LNCaP clone FGC (cell line): ENCODE data around the gene HOXA4.

Experiments used
- DNase-seq: peaks from one replicate; pipeline ENCODE4 v3.0.0-alpha.2; 2011; ENCODE audit warnings: low read depth
- H3K4me3 ChIP-seq: 2 replicates; pipeline ENCODE4 v1.5.1; 2011; ENCODE audit warnings: mild to moderate bottlenecking, low read depth, low read length, control low read depth
- TF ChIP-seq, protein P1 (sequence below): IDR thresholded peaks from 2 replicates; pipeline ENCODE4 v1.5.1; 2012; ENCODE audit warnings: mild to moderate bottlenecking; ENCODE audit not compliant: control insufficient read depth, insufficient read depth; ENCODE audit errors: extremely low read depth

Gene HOXA4

DNA sequence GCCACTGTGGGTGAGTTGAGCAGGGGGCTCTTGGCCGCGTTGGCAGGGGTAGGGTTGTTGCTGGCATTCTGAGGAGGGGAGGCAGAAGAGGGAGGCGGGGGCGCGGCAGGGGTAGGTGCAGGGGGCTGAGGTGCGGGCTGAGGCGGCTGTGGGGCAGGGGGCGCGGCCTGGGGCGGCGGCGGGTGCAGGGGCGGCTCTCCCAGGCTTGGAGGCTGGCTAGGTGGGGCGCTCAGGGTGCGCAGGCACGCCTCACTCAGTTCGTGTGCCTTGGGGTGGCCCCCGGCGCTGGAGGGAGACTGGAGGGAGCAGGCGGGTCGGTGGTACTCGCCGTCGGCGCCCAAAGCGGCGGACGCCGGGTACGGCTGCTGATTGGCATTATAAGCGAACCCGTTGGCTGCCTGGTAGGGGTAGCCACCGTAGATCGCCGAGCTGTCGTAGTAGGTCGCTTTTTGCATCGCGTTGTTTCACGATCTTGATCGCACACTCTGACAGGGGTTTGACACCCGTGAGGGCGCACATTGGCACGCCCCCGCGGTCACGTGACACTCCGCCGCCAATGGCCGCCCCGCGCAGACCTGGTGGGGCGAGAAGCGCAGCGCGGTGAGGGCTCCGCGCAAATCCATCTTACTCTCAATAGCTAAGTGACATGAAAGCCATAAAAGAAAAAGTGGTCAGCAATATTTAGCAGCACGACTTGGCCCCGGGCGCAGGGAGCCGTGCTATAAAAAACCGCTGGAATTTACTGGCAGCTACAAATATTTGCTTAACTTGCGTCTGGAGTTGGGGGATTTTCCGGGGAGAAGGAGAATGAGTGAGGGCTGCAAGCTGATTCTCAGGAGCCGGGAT, 20.1 kb downstream of the HOXA4 start:
- H3K4me3 ChIP-seq = peak overlapping the region; percentile 23; the same call in 1 of the 2 replicates
- TF ChIP-seq, protein P1, sequence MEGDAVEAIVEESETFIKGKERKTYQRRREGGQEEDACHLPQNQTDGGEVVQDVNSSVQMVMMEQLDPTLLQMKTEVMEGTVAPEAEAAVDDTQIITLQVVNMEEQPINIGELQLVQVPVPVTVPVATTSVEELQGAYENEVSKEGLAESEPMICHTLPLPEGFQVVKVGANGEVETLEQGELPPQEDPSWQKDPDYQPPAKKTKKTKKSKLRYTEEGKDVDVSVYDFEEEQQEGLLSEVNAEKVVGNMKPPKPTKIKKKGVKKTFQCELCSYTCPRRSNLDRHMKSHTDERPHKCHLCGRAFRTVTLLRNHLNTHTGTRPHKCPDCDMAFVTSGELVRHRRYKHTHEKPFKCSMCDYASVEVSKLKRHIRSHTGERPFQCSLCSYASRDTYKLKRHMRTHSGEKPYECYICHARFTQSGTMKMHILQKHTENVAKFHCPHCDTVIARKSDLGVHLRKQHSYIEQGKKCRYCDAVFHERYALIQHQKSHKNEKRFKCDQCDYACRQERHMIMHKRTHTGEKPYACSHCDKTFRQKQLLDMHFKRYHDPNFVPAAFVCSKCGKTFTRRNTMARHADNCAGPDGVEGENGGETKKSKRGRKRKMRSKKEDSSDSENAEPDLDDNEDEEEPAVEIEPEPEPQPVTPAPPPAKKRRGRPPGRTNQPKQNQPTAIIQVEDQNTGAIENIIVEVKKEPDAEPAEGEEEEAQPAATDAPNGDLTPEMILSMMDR = no peak
- no peak for DNase-seq

DNA sequence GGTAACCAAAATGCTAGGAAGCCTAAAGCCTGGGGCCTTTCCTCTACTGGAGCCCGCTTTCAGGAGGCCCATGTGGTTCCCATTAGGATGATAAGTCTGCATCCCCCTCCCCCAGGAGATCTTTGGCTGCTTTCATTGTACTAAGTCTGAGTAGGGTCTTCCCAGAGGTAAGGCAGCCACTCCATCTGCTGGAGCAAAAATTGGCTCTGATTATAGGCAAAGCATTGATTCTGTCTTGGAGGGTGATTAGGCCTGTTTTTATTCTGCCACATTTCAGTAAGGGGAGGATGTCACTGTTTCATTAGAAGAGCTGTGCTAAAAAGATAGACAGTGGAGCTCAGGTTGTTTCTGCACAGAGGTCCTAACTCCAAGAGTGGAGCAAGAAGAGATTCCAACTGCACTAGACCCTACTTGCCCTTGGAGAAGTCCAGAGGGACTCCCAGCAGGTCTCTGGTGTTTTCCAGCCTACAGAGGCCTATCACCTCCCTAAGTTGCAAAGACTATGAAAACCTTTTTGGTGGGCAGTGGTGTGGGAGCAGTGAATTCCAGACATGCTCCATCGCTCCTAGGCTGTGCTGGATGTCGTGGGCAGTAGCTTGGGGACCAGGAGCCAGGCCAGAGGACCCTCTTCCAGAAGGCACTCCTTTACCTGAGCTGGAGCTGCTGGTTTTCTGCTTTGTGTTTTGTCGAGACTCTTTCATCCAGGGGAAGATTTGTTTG, 20.9 kb downstream of the HOXA4 start:
- TF ChIP-seq, protein P1 = no peak
- no peak for DNase-seq
- H3K4me3 ChIP-seq = no peak overlapping the region

DNA sequence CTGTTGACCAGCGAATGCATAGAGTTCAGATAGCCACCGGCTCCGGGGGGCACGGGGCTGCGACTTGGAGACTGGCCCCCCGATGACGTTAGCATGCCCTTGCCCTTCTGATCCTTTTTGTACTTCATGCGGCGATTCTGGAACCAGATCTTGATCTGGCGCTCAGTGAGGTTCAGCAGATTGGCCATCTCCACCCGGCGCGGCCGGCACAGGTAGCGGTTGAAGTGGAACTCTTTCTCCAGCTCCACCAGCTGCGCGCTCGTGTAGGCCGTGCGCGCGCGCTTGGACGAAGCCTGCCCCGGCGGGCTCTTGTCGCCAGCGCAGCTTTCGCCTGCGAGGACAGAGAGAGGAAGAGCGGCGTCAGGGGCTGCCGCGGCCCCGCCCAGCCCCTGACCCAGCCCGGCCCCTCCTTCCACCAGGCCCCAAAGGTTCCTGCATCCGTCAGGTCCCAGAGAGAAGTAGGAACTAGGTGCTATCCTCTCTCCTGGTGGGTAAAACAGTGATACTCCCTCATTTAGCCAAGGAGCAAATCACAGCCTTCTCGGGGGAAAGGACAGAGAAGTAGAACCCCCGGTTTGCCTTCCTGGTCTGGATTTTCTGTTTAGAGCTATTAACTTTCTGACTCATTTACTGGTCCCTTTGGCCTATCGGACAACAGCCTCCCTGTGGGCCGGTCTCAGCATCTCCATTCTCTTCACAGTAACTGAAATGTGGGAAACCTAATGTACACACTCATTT, 22.0 kb downstream of the HOXA4 start:
- TF ChIP-seq, protein P1 = no peak
- DNase-seq = no peak
- H3K4me3 ChIP-seq = no peak overlapping the region

DNA sequence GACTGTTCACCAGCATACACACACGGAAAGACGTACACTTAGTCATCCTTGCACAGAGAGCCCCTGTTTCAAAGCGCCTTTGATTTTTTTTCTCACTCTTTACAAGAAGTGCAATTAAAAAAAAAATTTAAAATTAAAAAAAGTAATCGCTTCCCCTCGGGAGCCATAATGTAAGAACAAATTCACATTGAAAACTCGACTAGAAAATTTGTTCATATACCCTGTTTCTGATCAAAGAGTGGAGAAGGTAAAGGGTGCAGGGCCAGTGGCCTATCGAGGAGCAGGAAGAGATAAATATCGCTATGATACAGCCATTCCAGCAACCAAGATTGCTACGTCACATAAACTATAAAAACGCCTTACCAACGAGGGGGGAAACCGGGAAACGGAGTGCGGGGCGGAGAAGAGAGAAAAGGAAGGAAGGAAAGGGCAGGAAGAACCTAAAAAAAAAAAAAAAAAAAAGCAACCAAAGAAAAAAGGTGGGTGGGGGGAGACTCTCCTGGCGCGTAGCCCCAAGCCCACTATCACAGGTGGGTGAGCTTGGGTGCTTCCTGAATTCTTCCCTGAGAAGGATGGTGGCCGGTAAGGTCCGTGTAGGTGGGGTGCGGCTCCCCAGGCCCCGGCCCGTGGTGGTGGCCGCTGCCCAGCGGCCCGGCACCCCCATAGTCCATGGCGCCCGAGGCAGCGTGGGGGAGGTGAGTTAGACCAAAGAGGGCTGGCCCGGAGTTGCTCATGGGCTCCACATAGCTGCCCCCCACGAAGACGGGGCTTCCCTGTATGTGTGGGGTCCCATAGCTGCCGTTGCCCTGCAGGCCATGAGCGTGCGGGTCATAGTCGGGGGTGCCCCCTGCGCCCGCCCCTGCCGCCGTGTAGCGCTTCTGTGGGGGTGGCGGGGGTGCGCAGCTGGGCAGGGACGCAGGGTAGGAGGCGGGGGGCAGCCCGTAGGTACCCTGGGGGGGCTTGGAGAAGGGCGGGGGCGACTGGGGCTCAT, 22.9 kb downstream of the HOXA4 start:
- TF ChIP-seq, protein P1 = no peak
- DNase-seq = no peak
- no peak overlapping the region for H3K4me3 ChIP-seq

DNA sequence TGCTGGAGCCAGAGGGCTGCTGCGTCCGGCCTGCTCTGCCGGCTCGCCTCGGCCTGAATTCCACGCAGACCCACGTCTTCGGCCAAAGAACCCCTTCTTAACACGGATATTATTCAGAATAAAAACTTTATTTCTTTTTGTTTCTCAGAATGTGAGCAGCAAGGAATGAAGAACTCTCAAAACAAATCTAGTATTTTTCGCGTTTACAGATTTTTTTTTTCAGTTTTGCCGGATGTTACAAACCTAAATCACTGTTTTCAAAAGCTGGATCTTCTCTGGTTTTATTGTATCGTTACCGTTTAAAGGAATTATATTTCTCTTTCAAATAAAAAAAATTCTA, 23.7 kb downstream of the HOXA4 start:
- TF ChIP-seq, protein P1 = no peak
- no peak overlapping the region for H3K4me3 ChIP-seq

More for the DNA sequence above, 23.7 kb downstream of the HOXA4 start:
- DNase-seq = no peak
